Sigmoid colon (tissue), 7 donors: ENCODE data around the gene ACOX3. TPM values are rescaled to one million over a fixed set of nuclear protein-coding genes. Genes with fewer than 3 reads are reported as not detected.

Experiments used
- DNase-seq: peaks from one replicate; pipeline ENCODE4 v3.0.0-alpha.2; 2019
- H3K27ac ChIP-seq, 4 donors: fragments of 200-600 bp; sonication (generic); one replicate each; pipeline ENCODE4 v1.5.1; 2016 to 2019; ENCODE audit warnings: mild to moderate bottlenecking in 1 of 4
- H3K27me3 ChIP-seq, 3 donors: fragments of 200-600 bp; sonication (generic); one replicate each; pipeline ENCODE4 v1.5.1; 2019; ENCODE audit warnings: mild to moderate bottlenecking in 1 of 3
- H3K36me3 ChIP-seq, 4 donors: fragments of 200-600 bp; sonication (generic); one replicate each; pipeline ENCODE4 v1.5.1; 2016 to 2019
- H3K4me1 ChIP-seq, 4 donors: fragments of 200-600 bp; sonication (generic); one replicate each; pipeline ENCODE4 v1.5.1; 2017 to 2019
- H3K4me3 ChIP-seq, 4 donors: fragments of 200-600 bp; sonication (generic); one replicate each; pipeline ENCODE4 v1.5.1; 2017 to 2019; ENCODE audit warnings: mild to moderate bottlenecking in 2 of 4, moderate library complexity in 1 of 4
- H3K9me3 ChIP-seq, 4 donors: fragments of 200-600 bp in 3 of 4; sonication (generic) in 3 of 4; one replicate each; pipeline versions ENCODE4 v1.5.1 to v1.6.1; 2013 to 2019
- CTCF ChIP-seq, 4 experiments: fragments of 450-650 bp in 3 of 4; fragments of 200-600 bp in 1 of 4; IDR thresholded peaks; one replicate each; pipeline ENCODE4 v1.5.1; 2016 to 2019; ENCODE audit warnings: antibody characterized with exemption in 4 of 4, mild to moderate bottlenecking in 3 of 4, moderate library complexity in 2 of 4
- EP300 ChIP-seq, 4 donors: sonication (generic); formaldehyde crosslinking; IDR thresholded peaks; one replicate each; pipeline ENCODE4 v1.6.1; 2017; ENCODE audit warnings: antibody characterized with exemption in 4 of 4
- POLR2A ChIP-seq, 2 donors: fragments of 450-650 bp; IDR thresholded peaks; one replicate each; pipeline ENCODE4 v1.6.1; 2016; ENCODE audit warnings: antibody characterized with exemption in 2 of 2, mild to moderate bottlenecking in 2 of 2, moderate library complexity in 2 of 2
- POLR2AphosphoS5 ChIP-seq, 4 donors: sonication (generic); formaldehyde crosslinking; IDR thresholded peaks; one replicate each; pipeline ENCODE4 v1.6.1; 2017; ENCODE audit warnings: antibody characterized with exemption in 4 of 4
- whole genome bisulfite sequencing, 2 donors: extraction: QIAGEN DNeasy Blood & Tissue Kit; methylation state at CpG; one replicate each; pipeline ENCODE4 v1.1.7; 2013; 5-methylcytosine and 5-hydroxymethylcytosine counted together
- intact Hi-C: fragments of 100-400 bp; cut with DNase I; formaldehyde crosslinking; loops from one replicate; pipeline ENCODE4 v1.15.1; 2023
- polyA plus RNA-seq, 3 donors: library from polyadenylated mRNA; stranded (reverse); fragments of 200-250 nt; gene quantifications; one replicate each; pipeline ENCODE4 v1.2.3, GENCODE V29; 2013
- total RNA-seq, 4 donors: library from RNA; depleted of rRNA; stranded (reverse); fragments of >200 nt; gene quantifications; one replicate each; pipeline ENCODE4 v1.1.0, GENCODE V29; 2016
- donor health status: healthy with polysubstance abuse.
- donor health status: Bipolar disorder and iron deficiency.
- donor health status: healthy.

Gene ACOX3
- total and polyA plus RNA-seq, 7 donors = 8.4 to 51.0 (median 24.8) TPM

DNA sequence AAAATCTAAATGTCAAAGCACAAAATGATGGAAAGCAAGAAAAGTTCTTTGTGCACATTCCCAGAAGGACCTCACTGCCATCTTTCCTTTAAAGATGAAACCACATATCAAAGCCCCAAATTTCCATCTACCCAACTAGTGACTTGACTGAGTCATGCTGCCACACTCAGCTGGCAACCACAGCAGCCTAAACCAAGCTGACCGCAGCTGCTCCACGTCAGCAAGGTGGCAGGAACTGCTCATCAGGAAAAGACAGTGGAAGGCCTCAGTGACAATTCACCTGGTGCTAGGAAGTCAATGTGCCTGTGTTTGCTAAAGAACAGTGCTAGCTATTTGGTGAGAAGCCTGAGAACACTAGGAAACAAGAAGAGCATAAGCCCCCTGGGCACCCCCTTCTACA, 26.1 kb downstream of the ACOX3 start:
- Histone ChIP-seq H3K27me3 (no peaks in the 10 kb centered on the region), H3K4me1 (peaks cover 0 to 24% (median 10%) of the 10 kb centered on the region in 4 donors), H3K27ac (no peak overlapping the region), H3K4me3 (no peak overlapping the region), H3K36me3 (peaks cover 9 to 62% (median 33%) of the 10 kb centered on the region in 4 donors), H3K9me3 (no peaks in the 10 kb centered on the region)
- WGBS, 2 donors = 84 to 91% methylated on average over 2 of the region's 2 CpGs
- TF ChIP-seq POLR2AphosphoS5 (IDR thresholded peaks at IDR 0.05) = no peak
- TF ChIP-seq POLR2A (IDR thresholded peaks at IDR 0.05) = no peak
- no peak for TF ChIP-seq CTCF (IDR thresholded peaks at IDR 0.05)
- no peak for TF ChIP-seq EP300 (IDR thresholded peaks at IDR 0.05)
- intact Hi-C loops = no loop called here
- DNase-seq = no peak

DNA sequence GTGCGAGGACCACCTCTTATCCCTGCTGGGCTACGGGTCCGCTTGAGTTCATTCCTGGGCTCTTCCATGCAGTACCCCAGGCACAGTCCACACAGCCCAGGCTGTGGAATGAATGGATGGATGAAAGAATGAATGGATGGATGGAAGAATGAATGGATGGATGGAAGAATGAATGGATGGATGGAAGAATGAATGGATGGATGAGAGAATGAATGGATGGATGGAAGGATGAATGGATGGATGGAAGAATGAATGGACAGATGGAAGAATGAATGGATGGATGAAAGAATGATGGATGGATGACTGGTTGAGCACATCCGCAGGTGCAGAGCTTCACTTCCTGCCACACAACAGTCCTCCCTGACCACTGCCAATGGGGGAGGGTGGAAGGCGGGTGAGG, 28.2 kb downstream of the ACOX3 start:
- DNase-seq = no peak
- H3K27ac ChIP-seq = no peak overlapping the region
- H3K9me3 ChIP-seq = no peaks in the 10 kb centered on the region
- peaks cover 0 to 17% (median 6%) of the 10 kb centered on the region in 4 donors for H3K4me1 ChIP-seq
- TF ChIP-seq POLR2AphosphoS5 (IDR thresholded peaks at IDR 0.05) (no peak), EP300 (IDR thresholded peaks at IDR 0.05) (no peak), POLR2A (IDR thresholded peaks at IDR 0.05) (no peak), CTCF (IDR thresholded peaks at IDR 0.05) (no peak)
- intact Hi-C loops = no loop called here
- peaks cover 9 to 83% (median 41%) of the 10 kb centered on the region in 4 donors for H3K36me3 ChIP-seq
- H3K4me3 ChIP-seq = no peak overlapping the region
- no peaks in the 10 kb centered on the region for H3K27me3 ChIP-seq
- 94 to 96% methylated on average over 5 of the region's 5 CpGs for WGBS, 2 donors

DNA sequence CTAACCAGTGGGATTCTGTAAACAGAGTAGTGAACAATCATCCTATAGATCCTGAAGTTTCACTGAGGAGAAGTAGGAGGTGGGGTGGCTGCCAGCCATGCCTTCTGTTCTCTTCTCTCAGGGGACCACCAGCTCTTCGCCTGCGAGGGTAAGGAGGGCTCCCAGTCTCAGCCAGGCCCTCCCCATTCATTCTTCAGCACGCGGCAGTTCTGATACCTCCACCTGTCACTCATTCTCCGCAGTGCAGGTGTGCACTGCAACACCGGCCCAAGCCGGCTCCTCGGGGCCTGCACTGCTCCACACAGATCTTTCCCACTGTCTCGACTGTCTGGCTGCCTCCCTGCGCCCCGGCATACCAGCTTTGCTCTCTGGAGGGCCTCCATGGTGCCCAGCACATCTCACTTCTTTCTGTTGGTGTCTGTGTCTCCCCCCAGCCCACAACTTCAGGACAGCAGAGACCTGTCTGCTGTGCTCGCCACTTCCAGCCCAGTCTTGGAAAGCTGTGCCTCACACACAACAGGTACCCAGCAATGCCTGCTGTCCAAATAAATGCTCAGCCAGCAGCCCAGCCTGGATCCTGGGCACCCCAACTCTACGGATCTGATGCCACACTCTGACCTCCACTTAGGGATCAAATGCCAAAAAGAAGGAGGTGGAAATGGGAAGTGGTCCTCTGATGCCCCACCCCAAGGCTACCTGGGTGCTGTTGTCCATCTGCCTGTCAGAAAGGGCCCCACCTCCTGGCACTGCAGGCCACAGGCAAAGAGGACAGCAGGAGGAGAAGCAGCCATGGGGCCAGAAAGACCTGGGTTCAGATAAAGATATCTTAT, 29.0 kb downstream of the ACOX3 start:
- peaks cover 9 to 83% (median 41%) of the 10 kb centered on the region in 4 donors for H3K36me3 ChIP-seq
- WGBS, 2 donors = 88 to 91% methylated on average over 13 of the region's 13 CpGs
- TF ChIP-seq EP300 (IDR thresholded peaks at IDR 0.05) (no peak), POLR2AphosphoS5 (IDR thresholded peaks at IDR 0.05) (no peak), CTCF (IDR thresholded peaks at IDR 0.05) (no peak), POLR2A (IDR thresholded peaks at IDR 0.05) (no peak)
- no peak for DNase-seq
- no peaks in the 10 kb centered on the region for H3K27me3 ChIP-seq
- H3K4me3 ChIP-seq = no peak overlapping the region
- peak overlapping the region in 1 of 4 donors; percentile 61 for H3K27ac ChIP-seq
- peaks cover 0 to 17% (median 6%) of the 10 kb centered on the region in 4 donors for H3K4me1 ChIP-seq
- intact Hi-C loops = no loop called here
- H3K9me3 ChIP-seq = no peaks in the 10 kb centered on the region

- WGBS, 2 donors = 70 to 82% methylated on average over 26 of the region's 26 CpGs
- peak overlapping the region in 1 of 4 donors; percentile 61 for H3K27ac ChIP-seq
Observed at GRCh38 chr4:8410641-8411271, 29.8 kb downstream of the ACOX3 start.

More at GRCh38 chr4:8410641-8411271, 29.8 kb downstream of the ACOX3 start:
- Histone ChIP-seq H3K4me3 (no peak overlapping the region), H3K27me3 (no peaks in the 10 kb centered on the region), H3K9me3 (no peaks in the 10 kb centered on the region), H3K36me3 (peaks cover 17 to 83% (median 44%) of the 10 kb centered on the region in 4 donors), H3K4me1 (peaks cover 0 to 17% (median 6%) of the 10 kb centered on the region in 4 donors)
- intact Hi-C loops = no loop called here
- DNase-seq = no peak
- TF ChIP-seq EP300 (IDR thresholded peaks at IDR 0.05) = no peak
- peak in 1 of 4 experiments; percentile 9 for TF ChIP-seq CTCF (IDR thresholded peaks at IDR 0.05)
- no peak for TF ChIP-seq POLR2AphosphoS5 (IDR thresholded peaks at IDR 0.05)
- TF ChIP-seq POLR2A (IDR thresholded peaks at IDR 0.05) = no peak
